ENCODE data around the gene OGFR.

DNA sequence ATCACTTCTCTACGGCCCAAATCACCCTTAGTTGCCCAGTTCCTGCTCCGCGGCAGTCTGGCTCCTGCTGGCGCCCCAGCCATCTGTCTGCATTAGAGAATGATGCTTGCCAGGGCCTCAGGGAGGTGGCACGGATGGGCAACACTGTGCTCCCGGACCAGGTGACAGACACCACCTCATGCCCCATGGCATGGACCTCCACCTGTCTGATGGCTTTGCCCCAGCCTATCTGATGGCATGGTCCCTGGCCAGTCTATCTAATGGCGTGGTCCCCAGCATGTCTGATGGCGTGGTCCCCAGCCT, 27.2 kb upstream of the OGFR start:
- TF ChIP-seq CTCF (IDR thresholded peaks at IDR 0.05): no peak
- TF ChIP-seq POLR2A (IDR thresholded peaks at IDR 0.05): no peak
